ENCODE data around the gene SYT8.

Gene SYT8

GRCh38 chr11:1827095-1827813, 7.5 kb upstream of the SYT8 start:
- no peak overlapping the region for H3K9ac ChIP-seq (ENCODE audit: low read length in 2 of 2)
- no peaks in the 10 kb centered on the region for H3K36me3 ChIP-seq (ENCODE audit: control insufficient read depth in 2 of 2, insufficient read depth in 2 of 2, low read length in 2 of 2)
- H3K9me3 ChIP-seq (ENCODE audit: control insufficient read depth in 2 of 2, low read length in 2 of 2): no peaks in the 10 kb centered on the region
- peak overlapping the region in 1 of 2 donors; percentile 47 for H3K4me3 ChIP-seq (ENCODE audit: low read length in 2 of 2)
- H3K27me3 ChIP-seq (ENCODE audit: control insufficient read depth in 1 of 2, insufficient read depth in 2 of 2, low read length in 2 of 2): peaks cover 2 to 9% of the 10 kb centered on the region in 2 donors
- peaks cover 16% of the 10 kb centered on the region for H3K4me1 ChIP-seq (ENCODE audit: control insufficient read depth, insufficient read depth, low read length)
- H3K27ac ChIP-seq (ENCODE audit: low read length): no peak overlapping the region

- Histone ChIP-seq H3K27me3 (ENCODE audit: control insufficient read depth in 1 of 2, insufficient read depth in 2 of 2, low read length in 2 of 2) (peaks cover 2 to 13% of the 10 kb centered on the region in 2 donors), H3K36me3 (ENCODE audit: control insufficient read depth in 2 of 2, insufficient read depth in 2 of 2, low read length in 2 of 2) (no peaks in the 10 kb centered on the region), H3K9ac (ENCODE audit: low read length in 2 of 2) (no peak overlapping the region), H3K4me1 (ENCODE audit: control insufficient read depth, insufficient read depth, low read length) (peaks cover 19% of the 10 kb centered on the region), H3K4me3 (ENCODE audit: low read length in 2 of 2) (no peak overlapping the region), H3K9me3 (ENCODE audit: control insufficient read depth in 2 of 2, low read length in 2 of 2) (no peaks in the 10 kb centered on the region), H3K27ac (ENCODE audit: low read length) (no peak overlapping the region)
Observed at GRCh38 chr11:1827931-1828330, 6.9 kb upstream of the SYT8 start.

GRCh38 chr11:1828542-1828941, 6.2 kb upstream of the SYT8 start:
- no peaks in the 10 kb centered on the region for H3K9me3 ChIP-seq (ENCODE audit: control insufficient read depth in 2 of 2, low read length in 2 of 2)
- H3K4me1 ChIP-seq (ENCODE audit: control insufficient read depth, insufficient read depth, low read length): peaks cover 19% of the 10 kb centered on the region
- no peak overlapping the region for H3K9ac ChIP-seq (ENCODE audit: low read length in 2 of 2)
- no peak overlapping the region for H3K27ac ChIP-seq (ENCODE audit: low read length)
- H3K36me3 ChIP-seq (ENCODE audit: control insufficient read depth in 2 of 2, insufficient read depth in 2 of 2, low read length in 2 of 2): no peaks in the 10 kb centered on the region
- peaks cover 2 to 15% of the 10 kb centered on the region in 2 donors for H3K27me3 ChIP-seq (ENCODE audit: control insufficient read depth in 1 of 2, insufficient read depth in 2 of 2, low read length in 2 of 2)
- no peak overlapping the region for H3K4me3 ChIP-seq (ENCODE audit: low read length in 2 of 2)

GRCh38 chr11:1829039-1829820, 5.6 kb upstream of the SYT8 start:
- H3K9me3 ChIP-seq (ENCODE audit: control insufficient read depth in 2 of 2, low read length in 2 of 2): no peaks in the 10 kb centered on the region
- no peak overlapping the region for H3K4me3 ChIP-seq (ENCODE audit: low read length in 2 of 2)
- H3K36me3 ChIP-seq (ENCODE audit: control insufficient read depth in 2 of 2, insufficient read depth in 2 of 2, low read length in 2 of 2): no peaks in the 10 kb centered on the region
- peaks cover 19% of the 10 kb centered on the region for H3K4me1 ChIP-seq (ENCODE audit: control insufficient read depth, insufficient read depth, low read length)
- peaks cover 2 to 15% of the 10 kb centered on the region in 2 donors for H3K27me3 ChIP-seq (ENCODE audit: control insufficient read depth in 1 of 2, insufficient read depth in 2 of 2, low read length in 2 of 2)
- no peak overlapping the region for H3K9ac ChIP-seq (ENCODE audit: low read length in 2 of 2)
- H3K27ac ChIP-seq (ENCODE audit: low read length): no peak overlapping the region

GRCh38 chr11:1830004-1830321, 4.8 kb upstream of the SYT8 start:
- Histone ChIP-seq H3K27me3 (ENCODE audit: control insufficient read depth in 1 of 2, insufficient read depth in 2 of 2, low read length in 2 of 2) (peaks cover 2 to 15% of the 10 kb centered on the region in 2 donors), H3K36me3 (ENCODE audit: control insufficient read depth in 2 of 2, insufficient read depth in 2 of 2, low read length in 2 of 2) (no peaks in the 10 kb centered on the region), H3K9ac (ENCODE audit: low read length in 2 of 2) (no peak overlapping the region), H3K27ac (ENCODE audit: low read length) (no peak overlapping the region), H3K4me1 (ENCODE audit: control insufficient read depth, insufficient read depth, low read length) (peaks cover 19% of the 10 kb centered on the region), H3K4me3 (ENCODE audit: low read length in 2 of 2) (no peak overlapping the region), H3K9me3 (ENCODE audit: control insufficient read depth in 2 of 2, low read length in 2 of 2) (no peaks in the 10 kb centered on the region)

- Histone ChIP-seq H3K36me3 (ENCODE audit: control insufficient read depth in 2 of 2, insufficient read depth in 2 of 2, low read length in 2 of 2) (no peaks in the 10 kb centered on the region), H3K9me3 (ENCODE audit: control insufficient read depth in 2 of 2, low read length in 2 of 2) (no peaks in the 10 kb centered on the region), H3K9ac (ENCODE audit: low read length in 2 of 2) (no peak overlapping the region), H3K4me1 (ENCODE audit: control insufficient read depth, insufficient read depth, low read length) (peaks cover 19% of the 10 kb centered on the region), H3K27ac (ENCODE audit: low read length) (no peak overlapping the region), H3K4me3 (ENCODE audit: low read length in 2 of 2) (no peak overlapping the region), H3K27me3 (ENCODE audit: control insufficient read depth in 1 of 2, insufficient read depth in 2 of 2, low read length in 2 of 2) (peaks cover 2 to 15% of the 10 kb centered on the region in 2 donors)
Observed at GRCh38 chr11:1830322-1831223, 4.2 kb upstream of the SYT8 start.

GRCh38 chr11:1831338-1832210, 3.2 kb upstream of the SYT8 start:
- no peaks in the 10 kb centered on the region for H3K9me3 ChIP-seq (ENCODE audit: control insufficient read depth in 2 of 2, low read length in 2 of 2)
- peaks cover 15% of the 10 kb centered on the region for H3K4me1 ChIP-seq (ENCODE audit: control insufficient read depth, insufficient read depth, low read length)
- no peak overlapping the region for H3K9ac ChIP-seq (ENCODE audit: low read length in 2 of 2)
- H3K4me3 ChIP-seq (ENCODE audit: low read length in 2 of 2): no peak overlapping the region
- H3K27ac ChIP-seq (ENCODE audit: low read length): no peak overlapping the region
- peaks cover 2 to 15% of the 10 kb centered on the region in 2 donors for H3K27me3 ChIP-seq (ENCODE audit: control insufficient read depth in 1 of 2, insufficient read depth in 2 of 2, low read length in 2 of 2)
- H3K36me3 ChIP-seq (ENCODE audit: control insufficient read depth in 2 of 2, insufficient read depth in 2 of 2, low read length in 2 of 2): no peaks in the 10 kb centered on the region

GRCh38 chr11:1832211-1832919, 2.4 kb upstream of the SYT8 start:
- Histone ChIP-seq H3K4me3 (ENCODE audit: low read length in 2 of 2) (peak overlapping the region in 1 of 2 donors; percentile 22), H3K27ac (ENCODE audit: low read length) (no peak overlapping the region), H3K36me3 (ENCODE audit: control insufficient read depth in 2 of 2, insufficient read depth in 2 of 2, low read length in 2 of 2) (no peaks in the 10 kb centered on the region), H3K4me1 (ENCODE audit: control insufficient read depth, insufficient read depth, low read length) (peaks cover 8% of the 10 kb centered on the region), H3K9me3 (ENCODE audit: control insufficient read depth in 2 of 2, low read length in 2 of 2) (no peaks in the 10 kb centered on the region), H3K27me3 (ENCODE audit: control insufficient read depth in 1 of 2, insufficient read depth in 2 of 2, low read length in 2 of 2) (peaks cover 2 to 15% of the 10 kb centered on the region in 2 donors), H3K9ac (ENCODE audit: low read length in 2 of 2) (peak overlapping the region in 1 of 2 donors; percentile 22)

GRCh38 chr11:1832920-1833295, 1.9 kb upstream of the SYT8 start:
- Histone ChIP-seq H3K27ac (ENCODE audit: low read length) (no peak overlapping the region), H3K4me1 (ENCODE audit: control insufficient read depth, insufficient read depth, low read length) (peaks cover 3% of the 10 kb centered on the region), H3K27me3 (ENCODE audit: control insufficient read depth in 1 of 2, insufficient read depth in 2 of 2, low read length in 2 of 2) (peaks cover 2 to 15% of the 10 kb centered on the region in 2 donors), H3K9me3 (ENCODE audit: control insufficient read depth in 2 of 2, low read length in 2 of 2) (no peaks in the 10 kb centered on the region), H3K9ac (ENCODE audit: low read length in 2 of 2) (no peak overlapping the region), H3K36me3 (ENCODE audit: control insufficient read depth in 2 of 2, insufficient read depth in 2 of 2, low read length in 2 of 2) (no peaks in the 10 kb centered on the region), H3K4me3 (ENCODE audit: low read length in 2 of 2) (no peak overlapping the region)
